Adrenal gland (tissue), 12 donors: Measurements from ENCODE around the gene MED4. TPM values are rescaled to one million over a fixed set of nuclear protein-coding genes. Genes with fewer than 3 reads are reported as not detected.

ENCODE experiments used
- DNase-seq, 7 donors: peaks; one replicate each; pipeline ENCODE4 v3.0.0-alpha.2; 2019 to 2020
- H3K27ac ChIP-seq, 5 donors: fragments of 200-600 bp; sonication (generic) in 4 of 5; 1 replicate in 3 of 5; 2 replicates in 2 of 5; pipeline versions ENCODE4 v1.5.1 to v1.8.0; 2016 to 2020; ENCODE audit warnings: mild to moderate bottlenecking in 1 of 5
- H3K27me3 ChIP-seq: fragments of 200-600 bp; 2 replicates; pipeline ENCODE4 v1.8.0; 2021
- H3K36me3 ChIP-seq, 2 donors: fragments of 200-600 bp; replicated peaks in 1 of 2; 1 replicate in 1 of 2; 2 replicates in 1 of 2; pipeline versions ENCODE4 v1.5.1 to v1.8.0; 2018 to 2022
- H3K4me1 ChIP-seq, 2 donors: fragments of 200-600 bp; replicated peaks in 1 of 2; 1 replicate in 1 of 2; 2 replicates in 1 of 2; pipeline versions ENCODE4 v1.5.1 to v1.8.0; 2018 to 2021
- H3K4me3 ChIP-seq, 4 donors: fragments of 200-600 bp; sonication (generic) in 3 of 4; one replicate each; pipeline ENCODE4 v1.5.1; 2016 to 2018
- H3K9me3 ChIP-seq, 3 donors: fragments of 200-600 bp; sonication (generic) in 1 of 3; replicated peaks in 1 of 3; 1 replicate in 2 of 3; 2 replicates in 1 of 3; pipeline versions ENCODE4 v1.5.1 to v1.8.0; 2016 to 2021
- CTCF ChIP-seq, 6 experiments: fragments of 450-650 bp in 4 of 6; fragments of 200-600 bp in 2 of 6; sonication (generic) in 1 of 6; IDR thresholded peaks; 1 replicate in 5 of 6; 2 replicates in 1 of 6; pipeline versions ENCODE4 v1.5.1 to v1.8.0; 2016 to 2021; ENCODE audit warnings: antibody characterized with exemption in 6 of 6, mild to moderate bottlenecking in 2 of 6, moderate library complexity in 1 of 6
- POLR2A ChIP-seq, 2 donors: fragments of 450-650 bp; IDR thresholded peaks; one replicate each; pipeline ENCODE4 v1.6.1; 2017; ENCODE audit warnings: antibody characterized with exemption in 2 of 2, mild to moderate bottlenecking in 2 of 2, moderate library complexity in 1 of 2
- WGBS, 4 donors: extraction: QIAGEN DNeasy Blood & Tissue Kit in 2 of 4; methylation state at CpG; one replicate each; pipeline versions ENCODE4 v1.1.5 to v1.1.7; 2013 to 2017; 5-methylcytosine and 5-hydroxymethylcytosine counted together
- intact Hi-C, 2 donors: fragments of 100-400 bp; cut with DNase I; formaldehyde crosslinking; loops; one replicate each; pipeline versions ENCODE4 v1.14.1 to v1.15.0; 2022 to 2023
- polyA plus RNA-seq, 3 donors: library from polyadenylated mRNA; stranded (reverse); fragments of 200-250 nt in 2 of 3; fragments of 350-450 nt in 1 of 3; fragmentation: Illumina TruSeq in 1 of 3; extraction: RNeasy Lipid Tissue Mini Kit (QIAGEN cat#74804) in 1 of 3; gene quantifications; one replicate each; pipeline ENCODE4 v1.2.3, GENCODE V29; 2013 to 2014
- total RNA-seq, 9 donors: library from RNA; depleted of rRNA in 4 of 9; stranded (reverse); fragments of >200 nt in 4 of 9; fragments of 120-200 nt in 1 of 9; fragmentation: NEBNext Ultra II Directional in 1 of 9; extraction: Animal tissue kit (Norgen Biotek cat#: 25700) in 1 of 9; gene quantifications; one replicate each; pipeline versions ENCODE4 v1.1.0 to v1.2.4, GENCODE V29; 2013 to 2023
- donor health status: healthy with polysubstance abuse.
- donor health status: Bipolar disorder and iron deficiency.
- donor health status: DM: yes; HTN: yes; CAD: no.
- donor health status: DM: no; HTN: no; CAD: no.
- donor health status: DM: no; HTN: no; CAD: no.
- donor health status: DM: yes; HTN: yes; CAD: no.

Gene MED4
- total and polyA plus RNA-seq, 12 donors = 12.9 to 93.1 (median 36.7) TPM

GRCh38 chr13:48040896-48041295 lies 54.0 kb downstream of the MED4 start:
- H3K4me1 ChIP-seq = peaks cover 9 to 17% of the 10 kb centered on the region in 2 donors
- no peak overlapping the region for H3K27ac ChIP-seq
- TF ChIP-seq POLR2A (IDR thresholded peaks at IDR 0.05) (no peak), CTCF (IDR thresholded peaks at IDR 0.05) (no peak)
- H3K4me3 ChIP-seq = no peak overlapping the region
- no peaks in the 10 kb centered on the region for H3K9me3 ChIP-seq
- WGBS, 4 donors = 82 to 100% (median 88%) methylated on average over 1 of the region's 1 CpG
- DNase-seq = no peak
- H3K27me3 ChIP-seq = no peaks in the 10 kb centered on the region
- intact Hi-C loops = no loop called here
- H3K36me3 ChIP-seq = no peaks in the 10 kb centered on the region

- no peaks in the 10 kb centered on the region for H3K27me3 ChIP-seq
- no peak overlapping the region for H3K4me3 ChIP-seq
- no peaks in the 10 kb centered on the region for H3K9me3 ChIP-seq
- no peak overlapping the region for H3K27ac ChIP-seq
- peaks cover 9 to 17% of the 10 kb centered on the region in 2 donors for H3K4me1 ChIP-seq
- TF ChIP-seq POLR2A (IDR thresholded peaks at IDR 0.05) (no peak), CTCF (IDR thresholded peaks at IDR 0.05) (no peak)
- no peak for DNase-seq
- H3K36me3 ChIP-seq = no peaks in the 10 kb centered on the region
- intact Hi-C loops = no loop called here
These were observed 54.9 kb downstream of the MED4 start for GRCh38 chr13:48040049-48040448.

GRCh38 chr13:48038761-48039160 lies 56.1 kb downstream of the MED4 start:
- Histone ChIP-seq H3K27me3 (no peaks in the 10 kb centered on the region), H3K4me1 (peaks cover 9 to 14% of the 10 kb centered on the region in 2 donors), H3K27ac (peak overlapping the region in 2 of 5 donors; percentile 98), H3K9me3 (no peaks in the 10 kb centered on the region), H3K36me3 (no peaks in the 10 kb centered on the region), H3K4me3 (no peak overlapping the region)
- no peak for TF ChIP-seq CTCF (IDR thresholded peaks at IDR 0.05)
- TF ChIP-seq POLR2A (IDR thresholded peaks at IDR 0.05) = no peak
- intact Hi-C loops = loop anchor here in 1 of 2 donors (10.0 kb wide), 1 partner anchor 56 kb away; the partner anchor contains the start of gene MED4
- 89 to 100% (median 96%) methylated on average over 1 of the region's 1 CpG for WGBS, 4 donors
- DNase-seq = no peak

GRCh38 chr13:48037346-48038173 lies 57.3 kb downstream of the MED4 start, which contains the start of gene NUDT15:
TSS of gene NUDT15 (plus strand) at chr13:48037726. CDS start at chr13:48037747, 21 bp downstream.
- intact Hi-C loops = loop anchor here in 1 of 2 donors (10.0 kb wide), 1 partner anchor 57 kb away; the partner anchor contains the start of gene MED4
- H3K4me1 ChIP-seq = peaks cover 9 to 10% of the 10 kb centered on the region in 2 donors
- H3K27ac ChIP-seq = peak within 1 kb of the TSS; percentile 94 to 98 (median 97)
- H3K9me3 ChIP-seq = no peaks in the 10 kb centered on the region
- TF ChIP-seq POLR2A (IDR thresholded peaks at IDR 0.05) (peak; percentile 93), CTCF (IDR thresholded peaks at IDR 0.05) (peak; percentile 96 to 100 (median 99))
- no peaks in the 10 kb centered on the region for H3K36me3 ChIP-seq
- H3K27me3 ChIP-seq = no peaks in the 10 kb centered on the region
- peak; percentile 93 to 97 (median 95) for DNase-seq
- WGBS, 4 donors = 0 to 1% (median 0%) methylated on average over 10 to 82 of the region's 82 CpGs
- H3K4me3 ChIP-seq = peak within 1 kb of the TSS; percentile 29 to 69 (median 50)
